K562 (cell line): ENCODE results near the gene IRAK3. TPM values are rescaled to one million over a fixed set of nuclear protein-coding genes. Genes with fewer than 3 reads are reported as not detected.

ENCODE experiments used
- ATAC-seq: fragments of 200-7000 bp; cut with Tn5 transposase; 3 replicates; pipeline ENCODE4 v1.9.1; 2020; ENCODE audit warnings: moderate library complexity
- BruUV-seq: library from RNA; stranded (reverse); fragments of 400-500 nt; replicated peaks from 2 replicates; lab custom pipeline; 2021; lab: Mats Ljungman, UMichigan
- CTCF ChIA-PET: fragments of 300-600 bp; formaldehyde crosslinking; extraction: SDS; loops from one replicate; lab custom pipeline; 2021; ENCODE audit warnings: low intra/inter-chr PET ratio; lab: Yijun Ruan, JAX
- POLR2A ChIA-PET: fragments of 300-600, 350-650 bp; sonication (Branson Sonifier 250); formaldehyde crosslinking; extraction: SDS; loops from one replicate; lab custom pipeline; 2021; ENCODE audit warnings: antibody characterized with exemption, inconsistent platforms; lab: Yijun Ruan, JAX
- DNase-seq, 4 experiments: peaks; one replicate each; pipeline versions ENCODE4 v3.0.0 to v3.0.0-alpha.2; 2011 to 2018; ENCODE audit warnings: low spot score in 3 of 4, mixed read lengths in 3 of 4; ENCODE audit errors: extremely low read depth in 1 of 4
- FAIRE-seq: peaks from 2 replicates; lab custom pipeline; 2011; peaks lifted over from hg19 to GRCh38; lab: Jason Lieb, UNC
- H2AFZ ChIP-seq: 2 replicates; pipeline ENCODE4 v1.6.0; 2011; ENCODE audit warnings: low read depth, low read length, control low read depth, inconsistent platforms
- H3K27ac ChIP-seq: fragments of 200-600 bp; 3 replicates; pipeline ENCODE4 v1.8.0; 2011; ENCODE audit warnings: low read depth, mild to moderate bottlenecking, control low read depth, inconsistent platforms, low read length, moderate library complexity, mixed read lengths; ENCODE audit errors: extremely low read depth
- H3K27me3 ChIP-seq, 2 experiments: fragments of 300-600 bp in 1 of 2; 2 replicates in 1 of 2; 3 replicates in 1 of 2; pipeline versions ENCODE4 v1.6.0 to v1.8.0; 2011; ENCODE audit warnings: inconsistent platforms in 2 of 2, low read length in 2 of 2, mild to moderate bottlenecking in 1 of 2, mixed read lengths in 1 of 2, moderate library complexity in 1 of 2; ENCODE audit not compliant: control insufficient read depth in 2 of 2, insufficient read depth in 2 of 2
- H3K36me3 ChIP-seq: fragments of 300-600 bp; 3 replicates; pipeline ENCODE4 v1.8.0; 2011; ENCODE audit warnings: mild to moderate bottlenecking, low read length, inconsistent platforms; ENCODE audit not compliant: control insufficient read depth, insufficient read depth
- H3K4me1 ChIP-seq, 2 experiments: fragments of 200-600 bp in 1 of 2; replicated peaks in 1 of 2; 2 replicates in 1 of 2; 3 replicates in 1 of 2; pipeline versions ENCODE4 v1.5.1 to v1.8.0; 2011; ENCODE audit warnings: inconsistent platforms in 2 of 2, low read length in 2 of 2, mild to moderate bottlenecking in 1 of 2, mixed read lengths in 1 of 2, moderate library complexity in 1 of 2; ENCODE audit not compliant: control insufficient read depth in 2 of 2, insufficient read depth in 2 of 2
- H3K4me2 ChIP-seq: 2 replicates; pipeline ENCODE4 v1.6.1; 2011; ENCODE audit warnings: low read length, control low read depth, inconsistent platforms, mixed read lengths; ENCODE audit not compliant: insufficient read depth
- H3K4me3 ChIP-seq: fragments of 200-600 bp; sonication (generic), shearing (Covaris generic); 2 replicates; pipeline ENCODE4 v1.5.1; 2016; ENCODE audit warnings: control low read depth, inconsistent platforms
- H3K79me2 ChIP-seq: fragments of 200-600 bp; 3 replicates; pipeline ENCODE4 v1.8.0; 2011; ENCODE audit warnings: low read length, inconsistent platforms; ENCODE audit not compliant: control insufficient read depth, insufficient read depth
- H3K9ac ChIP-seq, 2 experiments: 2 replicates each; pipeline versions ENCODE4 v1.6.0 to v1.6.1; 2011; ENCODE audit warnings: low read depth in 2 of 2, low read length in 2 of 2, control low read depth in 1 of 2, inconsistent platforms in 1 of 2, mild to moderate bottlenecking in 1 of 2, mixed read lengths in 1 of 2; ENCODE audit not compliant: insufficient read depth in 1 of 2
- H3K9me1 ChIP-seq: one replicate; pipeline ENCODE4 v1.6.0; 2011; ENCODE audit warnings: inconsistent platforms, mild to moderate bottlenecking, low read length, moderate library complexity; ENCODE audit not compliant: control insufficient read depth, insufficient read depth
- H3K9me3 ChIP-seq: replicated peaks from 2 replicates; pipeline ENCODE4 v1.5.1; 2011; ENCODE audit warnings: low read depth, low read length, inconsistent platforms; ENCODE audit not compliant: control insufficient read depth, insufficient read depth
- H4K20me1 ChIP-seq: replicated peaks from 2 replicates; pipeline ENCODE4 v1.6.1; 2011; ENCODE audit warnings: low read length, inconsistent platforms, mixed read lengths; ENCODE audit not compliant: control insufficient read depth, insufficient read depth
- CBX8 ChIP-seq: fragments of 200-600 bp; sonication (generic); IDR thresholded peaks from 2 replicates; pipeline ENCODE4 v1.6.1; 2012; ENCODE audit warnings: borderline replicate concordance, mixed run types, low read depth, mild to moderate bottlenecking, moderate library complexity, mixed read lengths, low read length, control low read depth, inconsistent platforms; ENCODE audit not compliant: poor library complexity, severe bottlenecking; ENCODE audit errors: extremely low read depth
- CHD2 ChIP-seq: IDR thresholded peaks from 2 replicates; pipeline ENCODE4 v1.6.1; 2011; ENCODE audit warnings: low read depth, low read length
- EGR1 ChIP-seq: fragments of 450-650 bp; conservative IDR thresholded peaks from 2 replicates; pipeline ENCODE4 v1.6.1; 2017; ENCODE audit warnings: mild to moderate bottlenecking
- EP300 ChIP-seq: IDR thresholded peaks from 2 replicates; pipeline ENCODE4 v1.6.1; 2012; ENCODE audit warnings: low read length, improper control_type of control experiment
- ETV6 ChIP-seq, 3 experiments: fragments of 150-350 bp in 1 of 3; sonication (generic) in 1 of 3; formaldehyde crosslinking in 1 of 3; IDR thresholded peaks; 2 replicates each; pipeline versions ENCODE4 v1.6.1 to v1.8.0; 2014 to 2022; ENCODE audit warnings: borderline replicate concordance in 2 of 3, low read depth in 2 of 3, antibody characterized with exemption in 1 of 3, low read length in 1 of 3, mild to moderate bottlenecking in 1 of 3, missing genetic modification reagents in 1 of 3
- XRCC4 ChIP-seq: IDR thresholded peaks from one replicate; pipeline ENCODE4 v1.6.1; 2011; ENCODE audit not compliant: insufficient read depth, insufficient read length; ENCODE audit errors: extremely low read depth
- YY1 ChIP-seq, 3 experiments: IDR thresholded peaks; 2 replicates each; pipeline ENCODE4 v1.6.1; 2011; ENCODE audit warnings: low read length in 2 of 3, mild to moderate bottlenecking in 2 of 3, moderate library complexity in 2 of 3, borderline replicate concordance in 1 of 3, control low read depth in 1 of 3, low read depth in 1 of 3; ENCODE audit not compliant: insufficient read depth in 3 of 3, insufficient replicate concordance in 2 of 3, control insufficient read depth in 1 of 3, insufficient read length in 1 of 3; ENCODE audit errors: extremely low read depth in 1 of 3
- ZBTB1 ChIP-seq: sonication (generic); formaldehyde crosslinking; IDR thresholded peaks from 2 replicates; pipeline ENCODE4 v1.8.1; 2023; ENCODE audit warnings: missing genetic modification reagents, low read depth, mild to moderate bottlenecking, borderline replicate concordance
- WGBS: fragments of 100-300 bp; shearing (Covaris generic); methylation state at CpG from one replicate; pipeline ENCODE4 v1.1.6; 2016; ENCODE audit warnings: low coverage, mixed read lengths; ENCODE audit not compliant: insufficient coverage; ENCODE audit errors: missing lambda C conversion rate; 5-methylcytosine and 5-hydroxymethylcytosine counted together
- in situ Hi-C: fragments of 300-500 bp; cut with MboI; formaldehyde crosslinking; loops from 4 replicates; pipeline ENCODE4 v1.15.0; 2018; ENCODE audit warnings: inconsistent platforms, mixed read lengths
- intact Hi-C: fragments of 100-400 bp; cut with micrococcal nuclease; formaldehyde crosslinking; loops from 2 replicates; pipeline ENCODE4 v1.14.2; 2022
- polyA plus RNA-seq, 8 experiments: library from polyadenylated mRNA; depleted of rRNA in 4 of 8; stranded (reverse) in 5 of 8; unstranded in 3 of 8; fragments of >200 nt; fragmentation: Nextera tagmentation in 2 of 8; fragmentation: Illumina TruSeq in 1 of 8; extraction: Ambion mirVana in 2 of 8; extraction: Trizol in 1 of 8; gene quantifications; 2 replicates each; pipeline versions ENCODE4 v1.2.1 to v1.2.3, GENCODE V29; 2011 to 2014; ENCODE audit warnings: inconsistent platforms in 1 of 8, missing spikeins in 1 of 8
- total RNA-seq, 7 experiments: library from RNA; depleted of rRNA in 6 of 7; stranded (reverse); fragments of >200 nt in 6 of 7; fragmentation: Illumina TruSeq in 2 of 7; extraction: Trizol in 2 of 7; gene quantifications; 2 replicates each; pipeline versions ENCODE4 v1.2.1 to v1.2.3, GENCODE V29; 2011 to 2021; ENCODE audit warnings: low replicate concordance in 1 of 7
- TF ChIP-seq, protein P1 (sequence below): fragments of 250-450 bp; sonication (Bioruptor Pico); IDR thresholded peaks from 2 replicates; pipeline ENCODE4 v1.5.0; 2021

IRAK3 gene
- total and polyA plus RNA-seq, 9 of the 15 experiments (the other 6 are each of a cell fraction or from before 2014, with no cell fraction given): 0.06 to 0.09 (median 0.07) TPM; not detected in 6

DNA sequence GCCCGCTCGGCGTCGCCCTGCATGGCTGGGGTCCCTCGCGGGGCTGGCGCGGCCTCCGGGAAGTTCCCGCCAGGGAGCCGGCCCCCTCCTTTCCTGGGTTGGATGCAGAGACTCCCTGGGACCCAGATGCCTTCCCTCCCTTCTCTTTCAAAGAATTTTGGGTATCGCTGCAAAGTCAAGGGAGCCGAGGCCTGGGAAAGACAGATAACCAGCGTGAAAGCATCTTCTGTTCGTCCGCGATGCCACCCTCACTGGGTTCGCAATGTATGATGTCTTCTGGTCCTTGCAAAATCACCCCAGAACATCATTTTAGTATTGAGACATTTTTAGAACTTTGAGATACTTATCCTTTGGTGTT lies 451 bp downstream of the IRAK3 start:
- no peak overlapping the region for H3K4me3 ChIP-seq
- ATAC-seq: no peak
- H3K9me3 ChIP-seq: no peaks in the 10 kb centered on the region
- FAIRE-seq: no peak
- no peak overlapping the region for H2AFZ ChIP-seq
- peaks cover 24 to 44% of the 10 kb centered on the region in 2 experiments; a peak in 3 of 5 replicates for H3K27me3 ChIP-seq
- H3K4me1 ChIP-seq: peaks cover 0 to 7% of the 10 kb centered on the region in 2 experiments; a peak in 1 of 5 replicates
- H3K36me3 ChIP-seq: no peaks in the 10 kb centered on the region
- 29% methylated on average over 8 of the region's 18 CpGs for WGBS
- no peak for DNase-seq
- no peaks in the 10 kb centered on the region for H3K9me1 ChIP-seq
- in situ Hi-C loops (no loop called here), intact Hi-C loops (no loop called here)
- ChIA-PET POLR2A (no interaction called here), CTCF (no interaction called here)
- no peak for TF ChIP-seq ETV6 (IDR thresholded peaks at IDR 0.05; ENCODE audit: borderline replicate concordance in 1 of 2, low read depth in 2 of 2, low read length in 1 of 2)
- TF ChIP-seq ETV6 (CRISPR knock-in tag; IDR thresholded peaks at IDR 0.05; ENCODE audit: borderline replicate concordance): no peak
- H3K27ac ChIP-seq: no peak overlapping the region
- no peaks in the 10 kb centered on the region for H4K20me1 ChIP-seq
- no TSS peak for BruUV-seq
- H3K4me2 ChIP-seq: no peak overlapping the region
- H3K9ac ChIP-seq: no peak overlapping the region
- no peaks in the 10 kb centered on the region for H3K79me2 ChIP-seq

DNA sequence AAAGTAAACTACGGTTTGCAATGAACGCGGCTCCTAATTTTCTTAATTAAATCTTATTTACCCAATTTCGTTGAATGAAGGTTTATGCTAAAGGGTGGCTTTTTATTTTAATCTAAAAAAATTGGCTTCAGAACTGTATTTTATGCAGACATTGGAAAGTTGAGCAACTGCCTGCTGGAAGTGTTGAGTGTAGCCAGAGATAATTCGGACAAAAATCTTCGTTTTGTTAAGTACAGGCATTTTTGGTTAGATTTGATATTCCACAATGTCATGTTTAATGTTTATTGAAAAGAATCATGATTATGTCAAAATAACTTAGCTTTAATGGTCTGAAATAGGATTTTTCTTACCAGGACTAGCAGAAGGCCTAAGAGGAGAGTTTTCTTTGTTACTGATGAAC lies 875 bp downstream of the IRAK3 start:
- no TSS peak for BruUV-seq
- Histone ChIP-seq H3K4me2 (no peak overlapping the region), H4K20me1 (no peaks in the 10 kb centered on the region), H3K27ac (no peak overlapping the region), H3K36me3 (no peaks in the 10 kb centered on the region), H3K9me1 (no peaks in the 10 kb centered on the region), H2AFZ (no peak overlapping the region), H3K4me1 (peaks cover 0 to 7% of the 10 kb centered on the region in 2 experiments; a peak in 1 of 5 replicates), H3K27me3 (peaks cover 26 to 48% of the 10 kb centered on the region in 2 experiments; a peak in 4 of 5 replicates), H3K79me2 (no peaks in the 10 kb centered on the region), H3K9ac (no peak overlapping the region), H3K9me3 (no peaks in the 10 kb centered on the region), H3K4me3 (no peak overlapping the region)
- in situ Hi-C loops (no loop called here), intact Hi-C loops (no loop called here)
- ChIA-PET POLR2A (no interaction called here), CTCF (no interaction called here)
- TF ChIP-seq CBX8 (peak; percentile 60), EGR1 (no peak), ZBTB1 (CRISPR knock-in tag) (no peak), EP300 (no peak), YY1 (IDR thresholded peaks at IDR 0.05; ENCODE audit: borderline replicate concordance in 1 of 3, control insufficient read depth in 1 of 3, extremely low read depth in 1 of 3, insufficient read depth in 3 of 3, insufficient read length in 1 of 3, insufficient replicate concordance in 2 of 3, low read depth in 1 of 3, low read length in 2 of 3) (no peak), XRCC4 (no peak), CHD2 (no peak)
- TF ChIP-seq, protein P1, sequence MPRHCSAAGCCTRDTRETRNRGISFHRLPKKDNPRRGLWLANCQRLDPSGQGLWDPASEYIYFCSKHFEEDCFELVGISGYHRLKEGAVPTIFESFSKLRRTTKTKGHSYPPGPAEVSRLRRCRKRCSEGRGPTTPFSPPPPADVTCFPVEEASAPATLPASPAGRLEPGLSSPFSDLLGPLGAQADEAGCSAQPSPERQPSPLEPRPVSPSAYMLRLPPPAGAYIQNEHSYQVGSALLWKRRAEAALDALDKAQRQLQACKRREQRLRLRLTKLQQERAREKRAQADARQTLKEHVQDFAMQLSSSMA (CRISPR knock-in tag): no peak
- FAIRE-seq (no peak), DNase-seq (no peak), ATAC-seq (no peak)
- 25% methylated on average over 6 of the region's 6 CpGs for WGBS
